Nephron (organoid): Measurements from ENCODE around the gene IGDCC3.
A peak's percentile ranks its signal among the peaks of the same experiment; 100 is the strongest.
"Not testable (repeated sequence)": the region's sequence is repeated elsewhere in the genome, so short reads cannot be mapped to it uniquely, and the experiment has no call there.

Source experiments
- H3K27ac Mint-ChIP-seq, 3 experiments: 2 replicates each; pipeline ENCODE4 v1.8.0; 2020; ENCODE audit warnings: mixed read lengths in 3 of 3, mild to moderate bottlenecking in 2 of 3, moderate library complexity in 1 of 3
- H3K27me3 Mint-ChIP-seq: 2 replicates; pipeline ENCODE4 v1.8.0; 2021; ENCODE audit warnings: low read depth, mild to moderate bottlenecking, moderate library complexity, mixed read lengths
- H3K36me3 Mint-ChIP-seq: 2 replicates; pipeline ENCODE4 v1.8.0; 2020; ENCODE audit warnings: low read depth, mixed read lengths
- H3K4me1 Mint-ChIP-seq: 2 replicates; pipeline ENCODE4 v1.8.0; 2020; ENCODE audit warnings: mixed read lengths
- H3K4me3 Mint-ChIP-seq, 3 experiments: 2 replicates each; pipeline ENCODE4 v1.8.0; 2020; ENCODE audit warnings: mild to moderate bottlenecking in 3 of 3, mixed read lengths in 3 of 3, moderate library complexity in 2 of 3
- H3K9me3 Mint-ChIP-seq: 2 replicates; pipeline ENCODE4 v1.8.0; 2020; ENCODE audit warnings: mixed read lengths
- CTCF ChIP-seq, 3 experiments: fragments of 200-600 bp; sonication (generic); IDR thresholded peaks; one replicate each; pipeline ENCODE4 v1.5.0; 2021; ENCODE audit warnings: antibody characterized with exemption in 3 of 3; ENCODE audit not compliant: unreplicated experiment in 3 of 3

Gene IGDCC3

GRCh38 chr15:65349338-65349737, 28.5 kb downstream of the IGDCC3 start:
- TF ChIP-seq CTCF (IDR thresholded peaks at IDR 0.05; ENCODE audit: unreplicated experiment in 3 of 3): no peak
- Mint-ChIP-seq H3K27ac (peak overlapping the region in 1 of 3 experiments; percentile 43), H3K9me3 (peaks cover 8% of the 10 kb centered on the region), H3K36me3 (peaks cover 47% of the 10 kb centered on the region), H3K4me3 (no peak overlapping the region), H3K27me3 (peaks cover 13% of the 10 kb centered on the region), H3K4me1 (peaks cover 10% of the 10 kb centered on the region)

- not testable (repeated sequence) for H3K9me3 Mint-ChIP-seq, H3K4me3 Mint-ChIP-seq, H3K27ac Mint-ChIP-seq
- H3K27me3 Mint-ChIP-seq: peaks cover 13% of the 10 kb centered on the region
- H3K36me3 Mint-ChIP-seq: peaks cover 37% of the 10 kb centered on the region
- peaks cover 15% of the 10 kb centered on the region for H3K4me1 Mint-ChIP-seq
Observed at GRCh38 chr15:65347756-65348155, 30.0 kb downstream of the IGDCC3 start.

DNA sequence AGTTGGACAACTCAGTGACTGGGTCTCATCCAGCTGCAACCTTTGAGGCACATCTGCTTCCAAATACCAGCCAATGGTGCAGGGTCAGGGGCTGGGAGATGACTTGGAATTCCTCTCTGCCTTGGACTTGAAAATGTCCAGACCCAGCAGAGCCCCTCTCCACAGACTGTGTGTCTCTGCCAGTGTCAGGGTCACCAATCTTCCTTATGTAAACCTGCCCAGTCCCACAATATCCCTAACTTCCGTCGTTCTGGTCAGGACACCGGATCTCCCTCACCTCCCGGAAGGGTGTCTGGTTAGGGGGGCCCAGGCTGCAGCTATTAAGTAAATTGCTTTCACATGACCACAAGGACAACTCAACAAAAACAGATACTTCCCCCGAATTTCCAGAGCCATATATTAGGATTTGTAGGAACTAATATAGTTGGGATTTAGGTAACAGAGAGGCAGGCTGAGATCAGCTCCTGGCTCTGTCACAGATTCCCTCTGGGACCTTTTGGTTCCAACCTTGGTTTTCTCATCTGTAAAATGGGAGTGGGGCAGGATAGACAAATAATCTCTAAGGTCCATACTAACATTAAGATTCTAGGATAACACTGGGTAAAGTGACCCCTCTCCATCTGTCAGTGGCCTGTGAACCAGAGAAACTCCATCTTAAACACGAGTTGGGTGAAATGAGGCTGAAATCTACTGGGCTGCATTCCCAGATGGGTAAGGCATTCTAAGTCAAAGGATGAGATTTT, 30.8 kb downstream of the IGDCC3 start:
- H3K4me1 Mint-ChIP-seq: peaks cover 15% of the 10 kb centered on the region
- peak overlapping the region in 1 of 3 experiments; percentile 61 for H3K27ac Mint-ChIP-seq
- peak overlapping the region in 1 of 3 experiments; percentile 27 for H3K4me3 Mint-ChIP-seq
- no peak for TF ChIP-seq CTCF (IDR thresholded peaks at IDR 0.05; ENCODE audit: unreplicated experiment in 3 of 3)
- H3K36me3 Mint-ChIP-seq: peaks cover 32% of the 10 kb centered on the region
- H3K9me3 Mint-ChIP-seq: peaks cover 5% of the 10 kb centered on the region
- peaks cover 13% of the 10 kb centered on the region for H3K27me3 Mint-ChIP-seq

DNA sequence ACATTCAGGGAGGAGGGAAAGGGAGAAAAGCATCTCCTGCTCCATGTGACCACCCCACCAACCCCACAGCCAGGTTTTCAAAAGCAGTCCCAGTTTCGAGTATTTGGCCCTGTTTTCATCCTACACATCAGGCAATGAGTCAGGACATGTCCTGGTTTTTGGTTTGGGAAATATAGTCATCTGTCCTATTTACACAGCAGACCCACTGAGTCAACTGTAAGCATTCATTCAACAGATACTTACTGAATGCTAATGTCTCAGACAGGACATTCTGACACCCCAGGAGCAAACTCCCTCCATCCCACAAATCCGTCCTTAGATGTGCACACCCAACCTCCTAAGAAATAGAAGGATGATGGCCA, 32.9 kb downstream of the IGDCC3 start:
- H3K4me1 Mint-ChIP-seq: peaks cover 23% of the 10 kb centered on the region
- peaks cover 24% of the 10 kb centered on the region for H3K36me3 Mint-ChIP-seq
- H3K27ac Mint-ChIP-seq: peak overlapping the region in 1 of 3 experiments; percentile 54
- H3K9me3 Mint-ChIP-seq: peaks cover 2% of the 10 kb centered on the region
- peaks cover 13% of the 10 kb centered on the region for H3K27me3 Mint-ChIP-seq
- H3K4me3 Mint-ChIP-seq: no peak overlapping the region
- no peak for TF ChIP-seq CTCF (IDR thresholded peaks at IDR 0.05; ENCODE audit: unreplicated experiment in 3 of 3)

GRCh38 chr15:65344214-65344913, 33.4 kb downstream of the IGDCC3 start:
- peak overlapping the region in 2 of 3 experiments; percentile 4 to 54 for H3K27ac Mint-ChIP-seq
- H3K36me3 Mint-ChIP-seq: peaks cover 19% of the 10 kb centered on the region
- no peak overlapping the region for H3K4me3 Mint-ChIP-seq
- no peak for TF ChIP-seq CTCF (IDR thresholded peaks at IDR 0.05; ENCODE audit: unreplicated experiment in 3 of 3)
- peaks cover 13% of the 10 kb centered on the region for H3K27me3 Mint-ChIP-seq
- H3K4me1 Mint-ChIP-seq: peaks cover 28% of the 10 kb centered on the region
- H3K9me3 Mint-ChIP-seq: no peaks in the 10 kb centered on the region

DNA sequence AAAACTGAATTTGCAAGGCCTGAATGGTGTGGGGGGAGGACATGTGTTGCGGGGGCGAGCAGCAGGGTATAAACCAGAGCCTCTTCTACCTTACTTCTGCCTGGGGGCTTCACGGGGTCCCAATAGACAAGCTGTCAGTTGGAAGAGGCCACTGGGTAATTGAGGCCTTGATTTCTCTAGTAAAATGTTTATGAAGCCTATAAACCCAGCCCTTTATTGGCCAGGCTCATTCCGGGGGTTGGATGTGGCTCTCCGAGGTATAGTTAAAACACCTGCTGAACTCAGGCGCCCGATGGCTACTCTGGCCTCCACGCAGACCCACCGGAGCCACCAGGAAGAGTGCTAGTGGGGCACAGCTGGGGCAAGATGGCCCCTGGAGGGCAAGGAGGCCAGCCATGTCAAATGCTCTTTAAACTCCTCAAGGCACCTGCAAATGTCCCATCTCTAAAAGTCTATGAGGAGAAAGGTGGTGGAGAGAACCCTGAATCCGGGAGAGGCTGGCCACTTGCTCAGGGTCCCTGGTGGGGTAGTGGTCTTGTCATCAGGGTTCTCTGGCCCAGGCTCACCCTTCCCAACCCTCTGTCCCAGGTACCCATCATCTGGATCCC, 34.3 kb downstream of the IGDCC3 start:
- Mint-ChIP-seq H3K36me3 (peaks cover 11% of the 10 kb centered on the region), H3K9me3 (no peaks in the 10 kb centered on the region), H3K27ac (peak overlapping the region in 2 of 3 experiments; percentile 4 to 23), H3K27me3 (peaks cover 13% of the 10 kb centered on the region), H3K4me1 (peaks cover 32% of the 10 kb centered on the region), H3K4me3 (no peak overlapping the region)
- no peak for TF ChIP-seq CTCF (IDR thresholded peaks at IDR 0.05; ENCODE audit: unreplicated experiment in 3 of 3)
